Measurements from ENCODE around the gene LTBP4. TPM values are rescaled to one million over a fixed set of nuclear protein-coding genes. Genes with fewer than 3 reads are reported as not detected.

Gene LTBP4
- polyA plus RNA-seq, 1 donor, result 239 TPM

- no peak for DNase-seq (ENCODE audit: low read depth)
Measured at GRCh38 chr19:40659566-40659965, 58.4 kb downstream of the LTBP4 start.

- no peak for DNase-seq (ENCODE audit: low read depth)
Measured at GRCh38 chr19:40661616-40662015, 60.4 kb downstream of the LTBP4 start.

- no peak for DNase-seq (ENCODE audit: low read depth)
Measured at GRCh38 chr19:40662925-40663694, 61.9 kb downstream of the LTBP4 start.

GRCh38 chr19:40663695-40664692, 62.8 kb downstream of the LTBP4 start:
- DNase-seq (ENCODE audit: low read depth), result no peak

GRCh38 chr19:40666803-40667438, 65.8 kb downstream of the LTBP4 start:
- DNase-seq (ENCODE audit: low read depth), result no peak

- no peak for DNase-seq (ENCODE audit: low read depth)
Measured at GRCh38 chr19:40667602-40668001, 66.4 kb downstream of the LTBP4 start.

- no peak for DNase-seq (ENCODE audit: low read depth)
Measured at GRCh38 chr19:40668991-40669614, 67.9 kb downstream of the LTBP4 start.

- DNase-seq (ENCODE audit: low read depth), result no peak
Measured at GRCh38 chr19:40671404-40671803, 70.2 kb downstream of the LTBP4 start.

GRCh38 chr19:40672038-40672437, 70.9 kb downstream of the LTBP4 start:
- DNase-seq (ENCODE audit: low read depth), result no peak

- DNase-seq (ENCODE audit: low read depth), result no peak
Measured at GRCh38 chr19:40672573-40673299, 71.6 kb downstream of the LTBP4 start.

- DNase-seq (ENCODE audit: low read depth), result no peak
Measured at GRCh38 chr19:40673397-40673796, 72.2 kb downstream of the LTBP4 start.

- no peak for DNase-seq (ENCODE audit: low read depth)
Measured at GRCh38 chr19:40674291-40674690, 73.1 kb downstream of the LTBP4 start.

GRCh38 chr19:40677156-40677555, 76.0 kb downstream of the LTBP4 start:
- DNase-seq (ENCODE audit: low read depth), result no peak

Other genes starting within 250 kb of the LTBP4 start
- gene HIPK4, start 211.2 kb upstream of the LTBP4 start, polyA plus RNA-seq (ENCODE audit: insufficient read length), result 2.5 TPM
- gene PRX, start 188.0 kb upstream of the LTBP4 start, polyA plus RNA-seq (ENCODE audit: insufficient read length), result 7.7 TPM
- gene SERTAD1, start 175.4 kb upstream of the LTBP4 start, polyA plus RNA-seq (ENCODE audit: insufficient read length), result 5.8 TPM
- gene SERTAD3, start 157.0 kb upstream of the LTBP4 start, polyA plus RNA-seq (ENCODE audit: insufficient read length), result 52.9 TPM
- gene BLVRB, start 135.6 kb upstream of the LTBP4 start, polyA plus RNA-seq (ENCODE audit: insufficient read length), result 32.2 TPM
- gene SPTBN4, start 134.4 kb upstream of the LTBP4 start, polyA plus RNA-seq (ENCODE audit: insufficient read length), result 0.33 TPM
- gene SHKBP1, start 24.5 kb upstream of the LTBP4 start, polyA plus RNA-seq (ENCODE audit: insufficient read length), result 18.3 TPM
- 32.6 TPM for gene NUMBL, start 89.3 kb downstream of the LTBP4 start, polyA plus RNA-seq (ENCODE audit: insufficient read length)
- 18.7 TPM for gene COQ8B, start 115.5 kb downstream of the LTBP4 start, polyA plus RNA-seq (ENCODE audit: insufficient read length)
- gene ITPKC, start 115.7 kb downstream of the LTBP4 start, polyA plus RNA-seq (ENCODE audit: insufficient read length), result 9.9 TPM
- 8.5 TPM for gene ACTMAP, start 149.1 kb downstream of the LTBP4 start, polyA plus RNA-seq (ENCODE audit: insufficient read length)
- 57.2 TPM for gene SNRPA, start 149.8 kb downstream of the LTBP4 start, polyA plus RNA-seq (ENCODE audit: insufficient read length)
- gene MIA, start 174.2 kb downstream of the LTBP4 start, polyA plus RNA-seq (ENCODE audit: insufficient read length), result 1.6 TPM
- 9.0 TPM for gene RAB4B, start 176.9 kb downstream of the LTBP4 start, polyA plus RNA-seq (ENCODE audit: insufficient read length)
- gene EGLN2, start 197.8 kb downstream of the LTBP4 start, polyA plus RNA-seq (ENCODE audit: insufficient read length), result 46.2 TPM
- 0.29 TPM for gene CYP2A6, start 249.1 kb downstream of the LTBP4 start, polyA plus RNA-seq (ENCODE audit: insufficient read length)

Data from forelimb muscle (tissue), 1 donor.